H1 (cell line): ENCODE results near the gene DSE. TPM values are rescaled to one million over a fixed set of nuclear protein-coding genes. Genes with fewer than 3 reads are reported as not detected.

ENCODE experiments used
- ATF2 ChIP-seq: IDR thresholded peaks from 2 replicates; pipeline ENCODE4 v1.6.1; 2012; ENCODE audit warnings: low read length, inconsistent platforms
- CHD1 ChIP-seq: IDR thresholded peaks from 2 replicates; pipeline ENCODE4 v1.6.1; 2012; ENCODE audit warnings: low read depth, low read length, improper control_type of control experiment
- CHD7 ChIP-seq: fragments of 300-600 bp; sonication (generic); IDR thresholded peaks from 2 replicates; pipeline ENCODE4 v1.7.1; 2012; ENCODE audit warnings: low read length, moderate library complexity, mild to moderate bottlenecking, inconsistent platforms; ENCODE audit not compliant: insufficient replicate concordance
- GABPA ChIP-seq: IDR thresholded peaks from 2 replicates; pipeline ENCODE4 v1.6.1; 2011; ENCODE audit warnings: mild to moderate bottlenecking, low read length, moderate library complexity, borderline replicate concordance; ENCODE audit not compliant: insufficient read depth
- KDM5A ChIP-seq: fragments of 200-600 bp; IDR thresholded peaks from 2 replicates; pipeline ENCODE4 v1.7.1; 2012; ENCODE audit warnings: mild to moderate bottlenecking, low read length, inconsistent platforms, mixed read lengths
- polyA plus RNA-seq, 7 experiments: library from polyadenylated mRNA; depleted of rRNA in 3 of 7; stranded (reverse) in 5 of 7; unstranded in 2 of 7; fragments of >200 nt in 5 of 7; fragments of 200-250 nt in 2 of 7; gene quantifications; 1 replicate in 5 of 7; 2 replicates in 1 of 7; 4 replicates in 1 of 7; pipeline versions ENCODE4 v1.2.1 to v1.2.3, GENCODE V29; 2011 to 2013; ENCODE audit warnings: missing spikeins in 2 of 7, mixed read lengths in 2 of 7
- total RNA-seq: library from RNA; stranded (reverse); fragmentation: NEBNext Ultra II Directional; extraction: Animal tissue kit (Norgen Biotek cat#: 25700); gene quantifications from 2 replicates; pipeline ENCODE4 v1.2.1, GENCODE V29; 2021

The DSE gene
- total and polyA plus RNA-seq, 2 of the 8 experiments (the other 6 are each of a cell fraction or from before 2014, with no cell fraction given), result 32.5 to 94.4 TPM

DNA sequence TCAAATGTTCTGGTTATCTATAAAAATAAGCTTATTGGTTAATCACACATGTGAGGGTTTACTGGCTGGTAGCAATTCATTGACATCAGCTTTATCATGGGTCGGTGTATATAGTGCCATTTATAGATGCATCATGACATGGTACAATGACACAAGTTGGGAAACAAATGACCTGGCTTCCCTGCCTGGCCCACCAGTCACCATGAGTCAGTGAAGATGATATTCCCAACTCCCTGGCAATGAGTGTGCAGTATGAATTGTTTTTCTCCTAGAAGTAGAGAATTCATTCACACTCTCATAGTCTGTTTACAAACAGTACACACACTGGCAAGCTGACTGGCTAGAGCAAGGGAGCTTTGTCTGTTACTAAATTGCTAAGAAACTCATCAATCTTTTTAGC lies 53.3 kb downstream of the DSE start (continued):
- no peak for TF ChIP-seq CHD7
- no peak for TF ChIP-seq CHD1
- no peak for TF ChIP-seq ATF2
- TF ChIP-seq GABPA, result no peak
- TF ChIP-seq KDM5A, result no peak
- TF ChIP-seq, all 59 proteins: peak for 0
